ENCODE measurements around the gene CPNE2.

DNA sequence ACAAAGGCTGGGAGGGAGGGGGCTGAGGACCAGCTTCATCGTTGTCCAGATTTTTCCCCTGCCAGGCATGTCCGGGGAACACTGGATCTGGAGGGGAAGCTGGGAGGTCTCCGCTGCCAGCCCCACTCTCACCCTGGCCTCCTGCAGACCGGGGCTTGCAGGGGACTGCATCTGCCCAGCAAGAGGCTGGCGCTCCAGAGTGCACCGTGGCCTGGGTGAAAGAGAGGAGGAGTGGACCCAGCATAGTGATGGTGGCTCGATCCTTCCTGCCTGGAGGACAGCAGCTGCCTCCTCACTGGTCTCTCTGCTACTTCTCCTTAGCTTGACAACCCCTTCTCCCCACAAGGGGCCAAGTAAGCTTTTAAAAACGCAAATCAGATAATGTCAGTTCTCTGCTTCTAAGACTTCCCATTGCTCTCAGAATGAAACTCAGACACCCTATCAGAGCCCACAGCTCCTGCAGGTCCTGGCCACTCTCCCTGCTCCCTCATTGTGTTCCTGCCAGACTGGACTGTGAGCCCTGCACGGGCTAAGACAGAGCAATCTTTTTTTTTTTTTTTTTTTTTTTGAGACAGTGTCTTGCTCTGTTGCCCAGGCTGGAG lies 15.0 kb downstream of the CPNE2 start:
- TF ChIP-seq POLR2A (IDR thresholded peaks at IDR 0.05) = no peak
- TF ChIP-seq, protein P1, sequence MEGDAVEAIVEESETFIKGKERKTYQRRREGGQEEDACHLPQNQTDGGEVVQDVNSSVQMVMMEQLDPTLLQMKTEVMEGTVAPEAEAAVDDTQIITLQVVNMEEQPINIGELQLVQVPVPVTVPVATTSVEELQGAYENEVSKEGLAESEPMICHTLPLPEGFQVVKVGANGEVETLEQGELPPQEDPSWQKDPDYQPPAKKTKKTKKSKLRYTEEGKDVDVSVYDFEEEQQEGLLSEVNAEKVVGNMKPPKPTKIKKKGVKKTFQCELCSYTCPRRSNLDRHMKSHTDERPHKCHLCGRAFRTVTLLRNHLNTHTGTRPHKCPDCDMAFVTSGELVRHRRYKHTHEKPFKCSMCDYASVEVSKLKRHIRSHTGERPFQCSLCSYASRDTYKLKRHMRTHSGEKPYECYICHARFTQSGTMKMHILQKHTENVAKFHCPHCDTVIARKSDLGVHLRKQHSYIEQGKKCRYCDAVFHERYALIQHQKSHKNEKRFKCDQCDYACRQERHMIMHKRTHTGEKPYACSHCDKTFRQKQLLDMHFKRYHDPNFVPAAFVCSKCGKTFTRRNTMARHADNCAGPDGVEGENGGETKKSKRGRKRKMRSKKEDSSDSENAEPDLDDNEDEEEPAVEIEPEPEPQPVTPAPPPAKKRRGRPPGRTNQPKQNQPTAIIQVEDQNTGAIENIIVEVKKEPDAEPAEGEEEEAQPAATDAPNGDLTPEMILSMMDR (IDR thresholded peaks at IDR 0.05) = no peak
